ENCODE measurements around the gene CACNG7.
"Not testable (repeated sequence)": the region's sequence is repeated elsewhere in the genome, so short reads cannot be mapped to it uniquely, and the experiment has no call there.

CACNG7 gene

DNA sequence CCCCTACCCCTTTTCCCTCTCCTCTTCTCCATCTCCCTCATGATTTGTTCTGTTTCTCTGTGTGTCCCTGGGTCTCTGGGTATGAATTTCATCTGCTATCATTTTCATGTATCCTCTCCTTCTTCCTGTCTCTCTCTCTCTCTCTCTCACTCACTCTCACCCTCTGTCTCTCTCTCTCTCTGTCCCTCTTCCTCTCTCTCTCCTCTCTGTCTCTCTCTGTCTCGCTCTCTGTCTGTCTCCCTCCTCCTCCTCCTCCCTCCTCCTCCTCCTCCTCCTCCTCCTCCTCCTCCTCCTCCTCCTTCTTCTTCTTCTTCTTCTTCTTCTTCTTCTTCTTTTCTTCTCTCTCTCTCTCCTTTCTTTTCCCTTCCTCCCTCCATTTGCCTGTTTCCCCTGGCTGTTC is 3.3 kb upstream of the CACNG7 start:
- no peak for DNase-seq (ENCODE audit: low read depth in 2 of 3, low spot score in 1 of 3)

DNA sequence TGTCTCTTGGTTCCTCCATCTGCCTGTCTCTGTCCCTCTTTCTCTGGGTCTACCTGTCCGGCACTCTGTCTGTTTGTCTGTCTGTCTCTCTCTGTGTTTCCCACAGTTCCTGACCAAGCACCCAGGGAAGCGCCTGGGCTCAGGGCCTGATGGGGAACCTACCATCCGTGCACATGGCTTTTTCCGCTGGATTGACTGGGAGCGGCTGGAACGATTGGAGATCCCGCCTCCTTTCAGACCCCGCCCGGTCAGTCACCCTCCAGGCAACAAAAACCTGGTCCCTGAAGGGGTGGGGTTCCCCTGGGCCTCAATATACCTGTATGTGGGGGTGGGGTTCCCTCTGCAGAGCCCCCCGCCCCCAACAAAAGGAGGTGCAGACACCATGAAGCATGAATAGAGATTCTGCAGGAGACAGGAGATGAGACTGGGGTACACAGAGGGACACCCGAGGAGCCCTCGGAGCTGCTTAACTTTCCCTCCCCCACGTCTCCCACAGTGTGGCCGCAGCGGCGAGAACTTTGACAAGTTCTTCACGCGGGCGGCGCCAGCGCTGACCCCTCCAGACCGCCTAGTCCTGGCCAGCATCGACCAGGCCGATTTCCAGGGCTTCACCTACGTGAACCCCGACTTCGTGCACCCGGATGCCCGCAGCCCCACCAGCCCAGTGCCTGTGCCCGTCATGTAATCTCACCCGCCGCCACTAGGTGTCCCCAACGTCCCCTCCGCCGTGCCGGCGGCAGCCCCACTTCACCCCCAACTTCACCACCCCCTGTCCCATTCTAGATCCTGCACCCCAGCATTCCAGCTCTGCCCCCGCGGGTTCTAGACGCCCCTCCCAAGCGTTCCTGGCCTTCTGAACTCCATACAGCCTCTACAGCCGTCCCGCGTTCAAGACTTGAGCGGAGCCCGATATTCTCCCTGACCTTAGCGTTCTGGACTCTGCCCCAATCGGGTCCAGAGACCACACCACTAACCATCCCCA is 2.6 kb upstream of the CACNG7 start:
- DNase-seq (ENCODE audit: low read depth in 2 of 3, low spot score in 1 of 3), result peak in 2 of 3 donors; percentile 62 to 69

DNA sequence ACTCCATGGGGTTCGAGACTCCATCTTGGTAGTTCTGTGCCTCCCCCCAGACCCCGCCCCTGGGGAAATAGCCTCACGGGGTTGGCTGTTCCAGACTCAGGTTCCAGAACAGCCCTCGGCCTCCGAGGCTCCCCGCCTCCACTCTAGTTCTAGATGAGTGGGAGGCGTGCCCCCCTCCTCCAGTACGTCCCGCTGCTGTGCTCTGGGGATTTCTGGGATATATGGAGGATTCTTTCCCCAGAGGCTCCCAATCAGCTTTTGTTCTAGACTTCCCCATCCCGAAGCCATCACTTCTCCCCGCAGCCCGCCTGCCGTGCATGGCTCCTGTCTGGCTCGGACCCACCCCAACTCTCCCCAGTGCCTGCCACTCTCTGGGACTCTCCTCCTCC is 1.9 kb upstream of the CACNG7 start:
- no peak for DNase-seq (ENCODE audit: low read depth in 2 of 3, low spot score in 1 of 3)

DNA sequence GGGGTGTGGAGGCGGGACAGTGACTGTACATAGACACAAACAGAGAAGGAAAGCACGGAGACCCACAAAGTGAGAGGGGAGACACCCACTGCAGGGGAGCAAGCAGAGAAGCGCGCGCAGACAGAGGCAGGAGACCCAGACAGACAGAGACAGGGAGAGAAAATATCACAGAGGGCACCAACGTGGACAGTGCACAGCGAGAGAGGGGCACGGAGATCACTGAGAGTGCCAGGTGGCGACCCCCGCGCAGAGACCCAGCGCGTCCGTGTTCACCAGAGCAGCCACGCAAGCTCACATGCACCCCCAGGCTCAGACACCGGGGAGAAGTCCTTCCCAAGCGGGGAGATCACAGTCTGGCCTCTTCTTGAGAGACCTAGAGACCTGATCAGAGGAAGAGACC is 1.4 kb upstream of the CACNG7 start:
- no peak for DNase-seq (ENCODE audit: low read depth in 2 of 3, low spot score in 1 of 3)

DNA sequence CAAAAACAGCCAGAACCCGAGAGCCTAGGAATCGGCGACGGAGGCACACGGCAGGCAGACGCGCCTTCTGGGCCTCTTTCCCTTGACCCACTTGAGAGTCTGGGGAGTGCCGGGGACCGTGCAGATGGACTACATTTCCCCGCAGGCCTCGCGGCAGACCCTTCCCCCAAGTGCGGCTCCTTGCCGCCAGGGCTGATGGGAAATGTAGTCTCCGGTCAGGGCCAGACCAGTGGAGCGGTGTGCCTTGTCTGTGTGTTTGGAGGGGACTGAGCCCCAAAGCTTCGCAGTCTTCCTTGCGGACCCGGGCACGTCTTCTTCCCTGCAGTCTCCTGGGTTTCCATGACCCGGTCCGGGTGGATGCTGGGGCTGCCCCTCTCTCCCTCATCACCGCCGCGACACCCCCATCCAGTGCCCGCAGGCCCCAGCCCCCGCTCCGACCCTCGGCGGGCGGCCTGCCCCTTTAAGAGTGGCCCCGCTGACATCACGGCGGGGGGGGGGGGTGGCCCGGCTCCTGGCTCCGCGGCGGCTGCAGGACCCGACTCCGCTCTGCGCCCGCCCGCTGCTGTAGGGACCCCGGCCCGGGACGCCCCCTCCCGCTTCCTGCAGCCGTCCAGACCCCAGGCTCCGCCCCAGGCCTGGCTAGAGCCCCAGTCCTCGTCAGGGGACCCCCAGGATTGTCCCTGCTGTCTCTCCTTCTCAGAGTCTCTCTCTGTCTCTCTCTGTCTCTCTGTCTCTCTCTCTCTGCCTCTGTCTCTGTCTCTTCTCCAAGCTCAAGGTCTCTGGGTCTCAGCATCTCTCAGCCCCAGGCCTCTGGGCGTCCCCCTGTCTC is 758 bp upstream of the CACNG7 start:
- peak; percentile 42 to 48 (median 45) for DNase-seq (ENCODE audit: low read depth in 2 of 3, low spot score in 1 of 3)

DNA sequence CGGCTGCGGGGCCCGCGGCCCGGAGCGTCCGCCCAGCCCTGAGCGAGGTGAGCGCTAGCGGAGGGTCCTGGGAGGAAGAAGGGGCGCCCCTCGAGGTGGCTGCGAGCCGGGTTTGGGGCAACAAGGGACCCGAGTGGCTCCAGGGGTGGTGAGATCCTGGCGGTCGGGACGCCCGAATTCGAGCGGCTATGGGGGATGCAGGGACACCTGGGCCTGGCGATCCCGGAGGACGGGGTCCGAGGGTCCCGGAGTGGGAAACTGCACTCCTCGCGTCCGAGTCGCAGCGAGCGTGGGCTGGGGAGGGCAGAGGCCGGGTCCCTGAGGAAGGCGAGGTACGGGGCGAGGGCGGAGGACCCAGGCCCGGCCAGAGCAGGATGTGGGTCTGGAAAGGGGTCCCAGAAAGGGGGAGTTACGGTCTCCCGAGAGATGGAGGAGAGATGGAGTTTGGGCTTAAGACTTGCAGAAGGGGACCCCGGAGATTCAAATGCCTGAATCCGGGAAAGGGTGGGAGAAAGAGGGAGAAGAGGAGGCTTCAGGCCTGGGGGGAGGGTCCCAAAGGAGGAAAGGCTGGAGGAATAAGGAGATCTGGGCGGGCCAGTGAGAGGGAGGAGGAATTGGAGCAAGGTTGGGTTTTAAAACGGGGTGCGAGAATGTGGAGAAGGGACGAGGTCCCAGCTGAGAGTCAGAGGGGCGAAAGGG is 542 bp downstream of the CACNG7 start:
- no peak for DNase-seq (ENCODE audit: low read depth in 2 of 3, low spot score in 1 of 3)

DNA sequence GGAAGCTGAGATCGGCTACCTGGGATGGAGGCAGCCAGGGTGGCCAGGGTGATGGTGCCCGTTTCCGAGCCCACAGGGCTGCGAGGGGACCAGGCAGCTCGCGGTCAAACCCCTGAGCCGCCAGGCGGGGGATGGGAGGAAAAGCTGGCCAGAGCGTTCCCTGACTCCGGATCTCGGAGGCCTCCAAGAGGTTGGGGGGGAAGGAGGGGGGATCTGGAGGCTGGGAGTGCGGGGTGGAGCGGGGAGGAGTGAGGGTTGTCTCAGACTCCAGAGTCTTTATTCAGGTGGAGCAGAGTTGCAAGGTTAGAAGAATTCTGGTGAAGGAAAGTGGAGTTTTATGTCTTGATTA is 1.1 kb downstream of the CACNG7 start:
- no peak for DNase-seq (ENCODE audit: low read depth in 2 of 3, low spot score in 1 of 3)

DNA sequence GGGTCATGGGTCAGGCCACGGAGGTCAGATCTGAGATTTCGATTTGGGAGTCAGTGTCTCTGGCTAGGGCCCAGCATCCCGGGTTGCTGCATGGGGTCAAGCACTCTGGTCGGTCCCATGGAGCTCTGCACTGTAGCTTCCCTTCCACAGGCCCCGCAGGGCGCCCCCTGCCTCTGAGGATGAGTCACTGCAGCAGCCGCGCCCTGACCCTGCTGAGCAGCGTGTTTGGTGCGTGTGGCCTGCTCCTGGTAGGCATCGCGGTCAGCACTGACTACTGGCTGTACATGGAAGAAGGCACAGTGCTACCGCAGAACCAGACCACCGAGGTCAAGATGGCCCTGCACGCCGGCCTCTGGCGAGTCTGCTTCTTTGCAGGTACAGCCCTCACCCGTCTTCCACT is 3.6 kb downstream of the CACNG7 start:
- no peak for DNase-seq (ENCODE audit: low read depth in 2 of 3, low spot score in 1 of 3)

DNA sequence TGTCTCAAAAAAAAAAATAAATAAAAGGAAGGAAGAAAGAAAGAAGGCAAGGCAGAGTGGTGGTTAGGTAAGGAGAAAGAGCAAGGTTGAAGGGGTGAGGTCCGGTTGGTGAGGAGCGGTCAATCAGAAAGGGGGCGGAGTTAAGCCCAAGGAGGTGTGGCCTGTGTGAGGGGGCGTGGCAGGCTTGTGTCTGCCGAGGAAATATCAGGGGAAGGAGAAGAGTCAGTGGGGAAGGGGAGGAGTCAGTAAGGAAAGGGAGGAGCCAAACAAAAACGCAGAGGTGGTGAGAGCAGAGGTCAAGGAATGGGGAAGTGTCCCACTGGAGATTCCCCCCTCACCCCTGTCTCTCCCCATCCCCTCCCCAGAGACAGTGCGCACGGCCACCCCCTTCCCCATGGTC is 5.9 kb downstream of the CACNG7 start:
- no peak for DNase-seq (ENCODE audit: low read depth in 2 of 3, low spot score in 1 of 3)

DNA sequence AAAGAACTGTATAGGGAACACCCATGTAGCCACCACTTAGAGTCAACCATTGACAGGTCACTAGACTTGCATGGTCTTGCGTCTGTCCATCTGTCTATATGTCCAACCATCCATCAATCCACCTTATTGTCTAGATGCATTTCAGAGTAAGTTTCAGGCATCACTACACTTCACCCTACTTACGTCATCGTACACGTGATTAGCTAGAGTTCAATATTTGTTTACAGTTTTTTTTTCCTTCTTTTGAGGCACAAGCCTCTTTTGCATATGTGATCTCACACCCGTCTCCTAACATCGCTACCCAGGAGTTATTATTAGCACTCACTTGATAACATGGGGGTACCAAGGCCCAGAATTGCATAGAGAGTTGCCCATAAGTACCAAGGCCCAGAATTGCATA is 6.9 kb downstream of the CACNG7 start:
- no peak for DNase-seq (ENCODE audit: low read depth in 2 of 3, low spot score in 1 of 3)

DNA sequence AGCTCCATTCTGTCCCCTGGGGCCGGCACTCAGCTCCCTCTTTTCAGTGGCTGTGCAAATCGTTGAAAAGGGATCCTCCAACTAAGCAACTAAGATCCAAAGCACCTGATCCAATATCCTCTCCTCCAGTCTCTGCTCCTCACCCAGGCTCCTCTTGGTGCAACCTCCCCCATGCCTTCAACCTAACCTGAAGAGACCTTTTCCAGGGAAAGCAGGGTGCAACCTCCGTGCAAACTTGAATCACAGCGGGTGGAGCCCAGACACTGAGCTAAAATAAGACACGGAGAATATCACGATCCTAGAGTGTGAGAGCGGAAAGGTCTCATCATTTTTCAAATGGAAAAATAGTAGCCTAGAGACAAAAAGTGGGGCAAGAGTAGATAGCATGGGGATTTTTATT is 8.3 kb downstream of the CACNG7 start:
- no peak for DNase-seq (ENCODE audit: low read depth in 2 of 3, low spot score in 1 of 3)

DNA sequence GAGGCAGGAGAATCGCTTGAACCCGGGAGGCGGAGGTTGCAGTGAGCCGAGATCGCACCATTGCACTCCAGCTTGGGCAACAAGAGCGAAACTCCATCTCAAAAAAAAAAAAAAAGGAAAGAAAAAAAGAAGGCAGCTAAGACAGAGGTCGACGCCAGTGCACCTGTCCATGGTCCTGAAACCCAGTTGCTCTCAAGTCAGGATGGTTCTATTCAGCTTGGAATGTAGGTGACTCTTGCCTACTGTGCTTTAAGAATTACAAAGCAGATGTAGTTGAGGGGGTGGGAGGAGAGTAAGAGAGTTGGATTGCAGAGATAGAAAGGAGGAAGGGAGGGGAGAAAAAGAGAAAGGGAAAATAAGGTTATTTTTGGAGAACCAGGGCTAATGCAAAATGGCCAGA is 18.7 kb downstream of the CACNG7 start:
- no peak for DNase-seq (ENCODE audit: low read depth in 2 of 3, low spot score in 1 of 3)

DNA sequence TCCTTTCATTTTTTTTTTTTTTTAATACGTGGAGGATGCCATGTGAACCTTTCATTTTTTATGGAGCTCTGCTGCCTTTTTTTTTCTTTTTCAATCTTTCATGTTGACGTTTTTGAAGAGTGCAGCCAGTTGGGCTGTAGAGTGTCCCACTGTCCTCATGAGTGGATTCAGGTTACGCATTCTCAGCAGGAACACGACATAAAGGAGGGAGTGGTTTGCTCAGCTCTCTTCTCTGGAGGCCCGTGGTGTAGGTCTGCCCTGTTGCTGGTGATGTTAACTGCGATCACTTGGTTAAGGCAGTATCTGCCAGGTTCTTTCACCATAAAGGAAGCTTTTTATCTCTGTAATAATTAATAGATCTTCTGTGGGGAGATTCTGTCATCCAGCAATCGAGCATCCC is 27.0 kb downstream of the CACNG7 start:
- no peak for DNase-seq (ENCODE audit: low read depth in 2 of 3, low spot score in 1 of 3)

DNA sequence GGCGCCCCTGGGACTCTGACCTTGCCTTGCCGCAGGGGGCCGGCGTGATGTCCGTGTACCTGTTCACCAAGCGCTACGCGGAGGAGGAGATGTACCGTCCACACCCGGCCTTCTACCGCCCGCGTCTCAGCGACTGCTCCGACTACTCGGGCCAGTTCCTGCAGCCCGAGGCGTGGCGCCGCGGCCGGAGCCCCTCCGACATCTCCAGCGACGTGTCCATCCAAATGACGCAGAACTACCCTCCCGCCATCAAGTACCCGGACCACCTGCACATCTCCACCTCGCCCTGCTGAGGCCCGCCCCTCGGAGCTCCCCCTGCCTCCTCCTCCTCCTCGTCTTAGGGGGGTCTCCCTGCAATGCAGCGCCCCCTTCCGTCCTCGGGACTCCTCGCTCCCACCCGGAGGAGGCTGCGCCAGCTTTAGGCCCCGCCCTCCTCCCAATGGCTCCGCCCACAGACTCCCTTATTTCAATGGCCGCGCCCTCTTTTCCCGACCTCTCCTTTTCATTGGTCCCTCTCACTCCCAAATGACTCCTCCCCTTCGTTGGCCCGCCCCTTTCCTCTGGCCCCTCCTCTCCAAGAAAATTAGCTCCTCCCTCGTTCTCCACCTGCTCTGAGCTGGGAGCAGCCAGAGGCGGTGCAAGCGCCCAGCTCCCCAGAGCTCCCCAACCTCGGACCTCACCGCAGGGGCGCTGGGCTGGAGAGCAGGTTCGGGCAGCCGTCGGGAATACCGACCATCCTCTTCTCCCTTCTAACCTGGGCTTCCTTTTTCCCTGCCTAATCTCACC is 33.1 kb downstream of the CACNG7 start:
- DNase-seq (ENCODE audit: low read depth in 2 of 3, low spot score in 1 of 3), result peak in 2 of 3 donors; percentile 4 to 8

DNA sequence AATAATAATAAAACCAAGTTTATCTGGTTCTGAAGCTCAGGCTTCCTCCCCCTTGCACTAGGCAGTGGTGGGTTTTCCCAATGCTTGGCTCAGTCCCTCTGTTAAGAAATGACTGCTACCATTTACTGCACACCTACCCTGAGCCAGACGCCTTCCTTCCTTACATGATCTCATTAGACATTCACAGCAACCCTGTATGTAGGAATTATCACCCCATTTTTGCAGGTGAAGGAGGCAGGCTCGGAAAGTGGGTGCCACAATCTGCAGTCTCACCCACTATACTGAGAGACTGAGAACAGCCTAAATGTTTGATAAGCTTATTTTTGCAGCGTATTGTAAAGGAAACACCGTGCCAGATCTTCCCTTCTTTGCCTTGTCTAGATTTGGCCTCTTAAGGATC is 35.3 kb downstream of the CACNG7 start:
- DNase-seq (ENCODE audit: low read depth in 2 of 3, low spot score in 1 of 3), result no peak

DNA sequence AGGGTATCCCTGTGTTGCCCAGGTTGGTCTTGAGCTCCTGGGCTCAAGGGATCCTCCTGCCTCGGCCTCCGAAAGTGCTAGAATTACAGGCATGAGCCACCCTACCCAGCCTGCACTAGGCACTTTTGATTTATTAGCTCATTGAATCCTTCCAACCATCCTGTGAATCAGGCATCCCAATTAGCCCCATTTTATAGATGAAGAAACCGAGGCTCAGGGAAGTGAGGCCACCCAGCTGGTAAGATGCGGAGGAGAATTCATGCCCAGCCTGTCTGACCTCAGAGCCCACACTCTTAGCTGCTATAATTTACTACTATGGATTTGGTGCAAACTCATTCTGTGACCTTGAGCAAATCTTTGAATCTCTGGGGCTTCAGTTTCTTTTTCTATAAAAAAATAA is 35.9 kb downstream of the CACNG7 start:
- DNase-seq (ENCODE audit: low read depth in 2 of 3, low spot score in 1 of 3), result no peak

DNA sequence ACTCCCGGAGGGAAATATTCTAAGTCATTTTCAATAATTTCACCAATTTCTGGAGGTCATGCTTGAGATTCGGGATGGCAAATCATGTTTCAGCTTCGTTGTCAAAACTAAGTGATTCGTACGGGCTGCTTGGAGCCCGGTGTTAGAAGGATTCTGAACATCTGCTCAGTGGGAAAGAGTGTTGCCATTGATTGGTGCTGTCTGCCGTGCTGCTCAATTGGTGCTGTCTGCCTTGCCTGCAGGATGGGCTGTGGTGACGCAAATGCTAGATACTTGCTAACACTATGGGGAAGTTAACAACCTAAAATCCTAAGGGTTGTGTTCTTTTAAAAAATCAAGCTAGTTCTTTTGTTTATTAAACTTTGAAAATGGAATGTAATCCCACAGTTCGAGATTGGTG is 36.4 kb downstream of the CACNG7 start:
- DNase-seq (ENCODE audit: low read depth in 2 of 3, low spot score in 1 of 3), result no peak

DNA sequence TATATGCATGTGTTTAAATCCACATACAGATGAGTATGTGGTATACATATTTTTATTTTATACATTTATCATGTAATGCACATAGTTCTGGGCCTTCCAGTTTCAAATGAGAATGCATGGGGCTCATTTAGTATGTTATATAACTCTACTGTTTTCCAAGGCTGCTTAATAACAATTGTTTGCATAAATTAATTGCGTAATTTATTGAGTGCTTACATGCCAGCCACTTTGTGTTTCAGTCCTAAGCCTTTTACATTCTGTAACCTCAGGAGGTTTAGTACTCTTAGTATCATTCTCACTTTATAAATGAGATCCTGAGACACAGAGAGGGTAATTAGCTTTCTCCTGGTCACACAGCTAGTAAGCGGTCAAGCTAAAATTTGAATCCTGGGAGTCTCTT is 36.9 kb downstream of the CACNG7 start:
- DNase-seq (ENCODE audit: low read depth in 2 of 3, low spot score in 1 of 3), result no peak

DNA sequence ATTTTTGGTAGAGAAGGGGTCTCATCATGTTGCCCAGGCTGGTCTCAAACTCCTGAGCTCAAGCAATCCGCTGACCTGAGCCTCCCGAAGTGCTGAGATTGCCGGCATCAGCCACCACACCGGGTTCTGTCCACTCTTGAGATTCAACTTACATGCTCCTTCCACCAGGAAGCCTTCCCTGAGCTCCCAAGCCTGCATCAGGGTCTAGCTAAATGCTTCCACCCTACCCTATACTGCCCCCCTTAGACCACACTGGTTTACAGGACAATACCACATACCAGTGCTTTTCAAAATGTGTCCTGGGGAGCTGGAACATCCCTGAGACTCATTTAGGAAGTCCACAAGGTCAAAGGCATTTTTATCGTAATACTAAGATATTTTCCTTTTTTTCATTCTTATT is 38.5 kb downstream of the CACNG7 start:
- DNase-seq (ENCODE audit: low read depth in 2 of 3, low spot score in 1 of 3), result no peak

DNA sequence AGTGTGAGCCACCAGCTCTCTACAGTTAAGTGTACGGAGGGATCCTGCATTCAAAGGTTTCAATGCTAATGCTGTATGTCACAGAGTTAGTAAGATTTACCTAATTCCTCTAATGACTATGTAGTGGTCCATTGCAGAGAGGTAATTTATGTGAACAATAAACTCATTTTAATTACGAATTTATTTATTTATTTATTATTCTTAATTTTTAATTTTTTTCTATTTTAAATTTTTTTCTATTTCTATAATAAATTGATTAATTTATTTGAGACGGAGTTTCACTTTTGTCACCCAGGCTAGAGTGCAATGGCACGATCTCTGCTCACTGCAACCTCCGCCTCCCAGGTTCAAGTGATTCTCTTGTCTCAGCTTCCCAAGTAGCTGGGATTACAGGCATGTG is 39.5 kb downstream of the CACNG7 start:
- DNase-seq (ENCODE audit: low read depth in 2 of 3, low spot score in 1 of 3), result not testable (repeated sequence)

DNA sequence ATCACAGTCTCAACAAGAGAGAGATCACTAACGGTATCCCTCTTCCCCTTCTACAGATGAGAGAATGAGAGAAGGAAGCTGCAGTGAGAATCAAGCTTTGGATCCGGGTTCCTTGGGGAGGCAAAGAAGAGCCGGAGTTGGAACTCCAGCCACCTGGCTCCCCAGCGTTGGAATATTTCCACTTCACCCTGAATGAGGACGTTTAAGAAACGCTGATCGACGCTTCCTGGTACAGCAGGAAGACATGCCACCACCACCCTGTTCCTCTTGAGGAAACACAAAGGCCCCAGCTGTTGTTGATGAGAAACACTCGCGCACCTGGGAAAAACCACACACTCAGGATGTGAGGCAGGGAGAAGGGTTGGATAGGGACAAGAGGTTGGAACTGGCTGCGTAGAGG is 42.4 kb downstream of the CACNG7 start:
- no peak for DNase-seq (ENCODE audit: low read depth in 2 of 3, low spot score in 1 of 3)
